GM19324 (cell line): ENCODE results near the gene NME3.
"Not testable (repeated sequence)": the region's sequence is repeated elsewhere in the genome, so short reads cannot be mapped to it uniquely, and the experiment has no call there.

ENCODE experiments used
- ATAC-seq: cut with Tn5 transposase; IDR thresholded peaks from one replicate; pipeline ENCODE4 v1.9.1; 2021; ENCODE audit warnings: mild to moderate bottlenecking, moderate library complexity; ENCODE audit not compliant: unreplicated experiment, low FRiP score

Gene NME3

GRCh38 chr16:1771188-1771863 lies at the start of gene NME3:
TSS of gene NME3 (minus strand) at chr16:1771543. CDS start at chr16:1771534, 9 bp downstream.
- no peak for ATAC-seq

GRCh38 chr16:1820946-1821290 lies 49.6 kb upstream of the NME3 start:
- ATAC-seq, result no peak

GRCh38 chr16:1820096-1820945 lies 49.0 kb upstream of the NME3 start:
- ATAC-seq, result no peak

GRCh38 chr16:1819611-1820010 lies 48.3 kb upstream of the NME3 start:
- no peak for ATAC-seq

- no peak for ATAC-seq
These were observed 47.7 kb upstream of the NME3 start for GRCh38 chr16:1818873-1819525.

- no peak for ATAC-seq
These were observed 47.0 kb upstream of the NME3 start for GRCh38 chr16:1818204-1818872.

GRCh38 chr16:1817716-1818115 lies 46.4 kb upstream of the NME3 start:
- ATAC-seq, result no peak

- ATAC-seq, result no peak
These were observed 45.9 kb upstream of the NME3 start for GRCh38 chr16:1817276-1817589.

- ATAC-seq, result no peak
These were observed 45.3 kb upstream of the NME3 start for GRCh38 chr16:1816396-1817275.

GRCh38 chr16:1815461-1815860 lies 44.1 kb upstream of the NME3 start:
- no peak for ATAC-seq

- ATAC-seq, result no peak
These were observed 41.4 kb upstream of the NME3 start for GRCh38 chr16:1812732-1813163.

GRCh38 chr16:1810536-1810935 lies 39.2 kb upstream of the NME3 start:
- no peak for ATAC-seq

GRCh38 chr16:1810106-1810505 lies 38.8 kb upstream of the NME3 start:
- no peak for ATAC-seq

- ATAC-seq, result no peak
These were observed 38.0 kb upstream of the NME3 start for GRCh38 chr16:1809281-1809801.

GRCh38 chr16:1808691-1809090 lies 37.3 kb upstream of the NME3 start:
- no peak for ATAC-seq

- ATAC-seq, result no peak
These were observed 36.3 kb upstream of the NME3 start for GRCh38 chr16:1807626-1808025.

GRCh38 chr16:1800701-1801100 lies 29.4 kb upstream of the NME3 start:
- ATAC-seq, result no peak

- not testable (repeated sequence) for ATAC-seq
These were observed 27.9 kb upstream of the NME3 start for GRCh38 chr16:1799263-1799662.

- no peak for ATAC-seq
These were observed 23.7 kb upstream of the NME3 start for GRCh38 chr16:1794908-1795666.
